SKM-1 treated with dmso at 0.1 percent for 144 hours (cell line): ENCODE data around the gene ATG2B.

Source experiments
- DNase-seq: peaks from one replicate; lab custom pipeline; 2025; ENCODE audit not compliant: unreplicated experiment; lab: John Stamatoyannopoulos, UW

Gene ATG2B

DNA sequence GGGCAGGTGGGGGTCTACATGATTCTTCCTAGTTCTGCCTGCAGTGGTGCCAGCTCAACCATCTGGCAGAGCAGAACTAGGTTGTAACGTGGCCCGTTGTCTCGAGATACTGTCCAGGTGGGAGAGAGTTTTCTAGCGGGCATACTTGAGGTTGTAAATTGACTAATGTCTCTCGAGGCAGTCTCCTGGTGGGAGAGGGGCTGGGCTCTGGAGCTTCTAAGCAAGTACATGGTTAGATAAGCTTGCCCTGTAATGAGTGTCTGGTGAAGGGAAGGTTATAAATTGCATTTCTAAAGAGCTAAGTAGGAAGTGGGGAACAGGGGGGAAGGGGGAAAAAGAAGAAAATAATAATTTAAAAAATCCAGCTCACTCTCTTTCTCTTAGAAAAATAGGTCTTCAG lies 89.0 kb downstream of the ATG2B start:
- DNase-seq = no peak

DNA sequence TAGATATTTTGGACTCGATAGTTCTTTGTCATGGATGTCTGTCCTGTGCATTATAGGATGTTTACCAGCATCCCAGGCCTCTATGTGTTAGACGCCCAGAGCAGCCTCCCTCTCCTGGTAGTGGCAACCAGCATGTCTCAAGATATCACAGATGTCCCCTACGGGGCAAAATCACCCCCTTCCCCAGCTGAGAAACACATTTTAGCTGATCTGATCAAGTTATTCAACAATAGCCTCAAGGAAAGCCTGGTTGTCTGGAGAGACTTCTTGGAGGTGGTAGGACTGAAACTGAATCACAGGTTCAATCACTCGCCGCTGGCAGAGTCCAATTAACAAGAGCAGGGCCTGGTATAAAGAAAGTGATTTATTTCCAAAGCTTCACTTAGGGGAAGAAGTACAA lies 89.5 kb downstream of the ATG2B start:
- DNase-seq = no peak

DNA sequence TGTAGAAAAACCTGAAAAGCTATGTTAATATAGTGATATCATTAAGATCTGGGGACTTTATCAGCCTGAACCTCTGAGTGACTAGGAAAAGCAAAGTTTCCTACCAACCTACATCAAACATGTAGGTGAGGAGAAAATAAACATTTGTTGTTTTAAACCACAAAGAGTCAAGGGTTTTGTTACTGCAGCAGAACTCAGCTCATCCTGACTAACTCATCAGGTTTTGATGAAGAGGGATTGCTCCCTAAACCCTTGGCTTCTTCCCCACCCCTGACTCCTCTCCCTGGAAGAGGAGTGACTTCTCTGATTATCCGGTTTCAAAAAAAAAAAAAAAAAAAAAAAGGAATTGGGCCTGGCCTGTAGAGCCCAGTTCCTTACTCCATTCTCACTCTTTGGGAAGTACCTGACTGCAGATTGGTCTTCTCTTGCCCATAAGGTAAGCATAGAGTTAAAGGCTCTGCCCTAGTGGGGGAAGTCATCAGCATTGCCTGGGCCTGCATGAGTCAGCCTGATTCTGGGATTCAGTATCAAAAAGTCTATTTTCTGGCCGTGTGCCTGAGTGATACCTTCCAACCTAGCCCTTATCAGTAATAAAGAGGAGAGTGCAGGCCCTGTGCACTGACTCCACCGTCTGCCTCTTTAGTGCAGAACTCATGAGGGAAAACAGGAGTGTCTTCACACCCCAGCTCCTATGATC lies 90.2 kb downstream of the ATG2B start:
- DNase-seq = no peak

DNA sequence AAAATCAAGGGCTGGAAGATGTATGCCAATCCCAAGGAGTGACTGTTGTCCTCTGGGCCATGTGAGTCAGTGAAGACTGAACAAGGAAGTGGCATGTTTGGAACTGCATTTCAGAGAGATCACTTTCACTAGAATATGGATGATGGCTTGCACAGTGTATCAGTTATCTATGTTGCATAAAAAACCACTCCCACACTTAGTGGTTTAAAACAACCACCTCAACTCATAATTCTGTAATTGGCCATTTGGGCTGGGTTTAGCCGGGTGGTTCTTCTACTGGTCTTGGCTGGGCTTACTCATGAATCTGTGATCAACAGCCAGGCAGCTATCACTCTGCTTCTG lies 91.7 kb downstream of the ATG2B start:
- no peak for DNase-seq

DNA sequence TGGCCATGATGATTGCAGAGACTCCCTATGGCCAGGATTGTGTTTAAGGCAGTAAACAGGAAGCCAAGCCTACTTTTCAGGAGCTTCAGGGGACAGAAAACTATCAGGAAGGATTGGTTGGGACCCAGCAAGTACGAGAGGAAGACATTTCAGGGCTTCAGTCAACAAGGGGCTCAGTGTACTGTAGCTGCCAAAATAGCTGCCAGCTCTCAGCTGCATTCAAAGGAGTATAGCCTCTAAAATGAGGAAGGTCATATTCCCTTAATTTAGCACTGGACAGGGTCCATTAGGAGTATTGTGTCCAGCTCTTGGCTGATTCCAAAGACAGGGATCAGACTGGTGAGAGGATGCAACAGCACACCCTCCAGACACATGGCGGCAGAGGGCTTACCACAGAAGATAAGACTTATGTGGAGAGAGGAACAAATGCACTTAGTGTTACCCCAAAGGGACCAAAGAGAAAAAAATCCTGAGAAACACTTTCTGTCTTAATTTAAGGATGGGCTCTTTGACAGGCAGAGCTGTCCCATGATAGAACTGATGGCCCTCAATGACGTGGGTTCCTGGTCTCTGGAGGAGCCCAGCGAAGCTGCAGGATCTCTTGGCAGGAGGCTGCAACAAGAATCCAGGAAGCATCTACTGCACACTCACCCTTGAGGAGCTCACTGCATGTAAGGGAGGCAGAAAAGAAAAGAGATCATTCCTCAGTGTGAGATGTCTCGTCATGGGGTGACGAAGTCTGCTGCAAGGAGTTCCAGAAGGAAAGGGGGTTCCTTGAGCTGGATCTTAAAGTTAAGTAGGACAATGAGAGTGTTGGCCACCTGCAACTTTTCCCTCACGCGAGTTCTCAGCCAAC lies 92.3 kb downstream of the ATG2B start:
- no peak for DNase-seq

DNA sequence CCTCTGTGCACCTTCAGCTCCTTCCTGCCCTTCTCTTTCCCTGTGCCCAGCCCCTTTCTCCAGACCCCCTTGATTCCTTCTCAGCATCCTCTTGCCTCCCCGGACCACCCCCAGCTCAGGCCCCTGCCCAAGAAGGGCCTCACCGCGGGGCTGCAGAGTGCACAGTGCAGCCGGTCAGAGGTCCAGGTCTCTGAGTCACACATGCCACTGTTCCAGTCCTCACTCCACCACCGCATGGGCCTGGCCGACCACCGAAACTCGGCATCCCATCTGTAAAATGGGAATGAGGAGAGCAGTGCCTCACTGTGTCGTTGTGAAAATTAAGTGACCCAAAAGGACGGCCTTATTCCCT lies 93.8 kb downstream of the ATG2B start:
- no peak for DNase-seq

DNA sequence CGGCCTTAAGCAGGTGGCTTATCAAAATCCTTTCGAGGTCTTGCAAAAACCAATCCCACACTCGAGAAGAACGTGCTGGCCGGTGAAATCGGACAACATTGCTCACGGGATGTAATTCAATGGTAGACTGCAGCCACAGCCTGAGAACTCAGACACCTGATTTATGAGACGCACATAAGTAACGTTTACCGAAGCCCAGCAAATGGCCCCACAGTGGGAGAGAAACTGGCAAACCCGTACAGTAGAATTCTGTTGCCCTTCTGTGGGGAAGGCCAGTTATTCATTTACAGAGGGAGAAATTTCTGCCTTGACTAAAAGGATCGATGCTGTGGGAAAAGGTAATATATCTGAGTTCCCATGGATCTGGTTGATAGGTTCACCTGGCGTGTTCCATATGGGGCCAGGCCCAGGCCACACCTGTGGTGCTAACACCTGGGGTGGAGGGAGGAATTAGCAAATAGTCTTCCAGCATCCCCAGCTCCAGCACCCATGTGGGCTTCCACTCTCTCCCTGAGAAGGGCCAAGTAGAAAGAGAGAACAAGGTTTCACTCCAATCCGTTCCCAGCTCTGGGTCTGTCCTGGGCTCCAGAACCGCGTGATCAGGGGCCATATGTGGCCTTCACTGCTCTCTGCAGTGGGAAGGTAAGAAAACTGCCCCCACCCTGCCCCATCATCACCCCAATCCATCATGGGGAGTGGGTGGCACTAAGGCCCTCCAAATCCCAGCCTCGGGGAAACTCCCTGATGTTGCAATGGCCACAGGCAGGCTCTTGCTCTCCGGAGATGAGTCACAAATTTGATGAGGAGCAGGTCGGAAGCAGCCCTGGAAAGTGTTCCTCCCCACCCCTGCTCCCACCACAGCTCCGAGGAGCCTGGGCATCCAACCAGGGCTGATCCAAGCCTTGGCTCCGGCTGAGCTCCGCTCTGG lies 94.4 kb downstream of the ATG2B start:
- DNase-seq = no peak

DNA sequence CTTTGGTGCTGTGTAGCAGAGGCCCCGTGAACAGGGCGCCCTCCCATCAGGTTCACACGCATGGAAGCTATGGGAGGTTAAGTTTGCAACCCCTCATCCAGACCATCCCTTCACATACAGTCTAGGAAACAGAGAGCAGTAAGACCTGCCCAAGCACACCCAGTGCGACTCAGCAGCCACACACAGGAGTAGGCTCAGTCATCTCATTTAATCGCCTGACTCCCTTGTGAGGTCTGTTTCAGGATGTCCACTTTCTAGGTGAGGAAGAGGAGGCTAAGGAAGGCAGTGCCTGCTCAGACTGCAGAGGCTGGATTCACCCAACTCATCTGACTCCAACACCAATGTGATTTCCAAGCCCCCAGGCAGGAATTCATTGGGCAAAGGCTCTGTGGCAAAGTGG lies 95.2 kb downstream of the ATG2B start:
- DNase-seq = no peak

DNA sequence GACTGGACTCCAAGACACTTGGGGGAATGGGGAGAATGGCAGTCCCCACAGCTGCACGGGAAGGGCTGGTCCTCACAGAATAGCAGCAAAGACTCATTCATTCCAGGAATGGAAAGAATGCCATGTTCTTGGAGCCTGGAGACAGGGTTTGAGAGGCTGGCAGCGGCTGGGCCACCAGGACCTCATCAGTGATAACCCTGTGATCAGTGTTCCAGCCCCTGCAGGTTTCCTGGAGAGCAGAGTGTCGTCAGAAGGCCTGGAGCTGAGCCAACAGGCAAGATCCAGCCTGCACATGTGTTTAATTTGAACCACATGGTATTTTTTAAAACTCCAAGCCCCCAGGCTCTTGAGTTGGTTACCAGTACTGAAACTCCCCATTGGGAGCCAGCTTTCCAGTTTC lies 95.8 kb downstream of the ATG2B start:
- no peak for DNase-seq

DNA sequence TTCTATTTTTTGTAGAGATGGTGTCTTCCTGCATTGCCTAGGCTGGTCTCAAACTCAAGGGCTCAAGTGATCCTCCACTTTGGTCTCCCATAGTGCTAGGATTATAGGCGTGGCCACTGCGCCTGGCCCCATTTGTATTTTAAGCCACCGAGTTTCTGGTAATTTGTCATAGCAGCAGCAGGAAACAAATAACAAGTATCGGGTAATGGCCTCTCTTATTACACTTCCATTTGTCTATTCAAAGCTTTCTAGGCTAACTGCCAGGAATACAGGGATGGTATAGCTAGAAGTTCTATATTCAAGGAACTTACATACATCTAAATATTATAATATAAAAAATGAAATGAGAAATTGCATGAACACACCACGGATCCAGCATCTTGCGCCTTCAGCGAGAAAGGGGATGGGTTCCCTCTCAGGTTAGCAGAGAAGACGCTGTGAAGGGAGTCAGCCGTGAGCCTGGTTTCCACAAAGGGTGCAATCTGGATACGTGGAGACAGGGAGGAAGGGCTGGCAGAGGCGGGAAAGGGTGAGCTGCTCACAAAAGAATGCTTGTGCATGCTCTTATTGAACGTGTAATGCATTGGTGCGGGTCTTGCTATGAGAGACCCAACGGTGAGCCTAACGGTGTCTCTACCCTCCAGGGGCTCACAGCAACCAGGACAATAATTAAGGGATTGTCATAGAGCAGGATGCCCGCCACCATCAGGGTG lies 97.6 kb downstream of the ATG2B start:
- no peak for DNase-seq

DNA sequence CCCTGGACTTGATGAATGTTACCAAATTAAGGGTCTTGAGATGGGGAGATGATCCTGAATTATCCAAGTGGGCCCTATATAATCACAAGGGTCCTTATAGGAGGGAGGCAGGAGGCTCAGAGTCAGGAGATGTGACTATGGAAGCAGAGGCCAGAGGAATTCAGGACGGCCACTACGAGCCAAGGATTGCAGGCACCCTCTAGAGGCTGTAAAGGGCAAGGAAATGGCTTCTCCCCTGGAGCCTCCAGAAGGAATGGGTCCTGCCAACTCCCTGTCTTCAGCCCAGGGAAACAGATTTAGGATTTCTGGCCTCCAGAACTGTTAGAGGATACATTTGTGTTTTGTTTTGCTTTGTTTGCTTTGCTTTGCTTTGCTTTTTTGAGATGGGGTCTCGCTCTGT lies 98.3 kb downstream of the ATG2B start:
- DNase-seq = no peak

DNA sequence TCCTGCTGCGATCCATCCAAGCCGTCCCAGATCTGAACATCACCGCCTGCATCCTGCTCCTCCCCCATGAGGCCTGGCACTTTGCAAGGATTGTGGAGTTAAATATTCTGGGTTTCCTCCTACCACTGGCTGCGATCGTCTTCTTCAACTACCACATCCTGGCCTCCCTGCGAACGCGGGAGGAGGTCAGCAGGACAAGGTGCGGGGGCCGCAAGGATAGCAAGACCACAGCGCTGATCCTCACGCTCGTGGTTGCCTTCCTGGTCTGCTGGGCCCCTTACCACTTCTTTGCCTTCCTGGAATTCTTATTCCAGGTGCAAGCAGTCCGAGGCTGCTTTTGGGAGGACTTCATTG lies 99.0 kb downstream of the ATG2B start:
- DNase-seq = no peak

DNA sequence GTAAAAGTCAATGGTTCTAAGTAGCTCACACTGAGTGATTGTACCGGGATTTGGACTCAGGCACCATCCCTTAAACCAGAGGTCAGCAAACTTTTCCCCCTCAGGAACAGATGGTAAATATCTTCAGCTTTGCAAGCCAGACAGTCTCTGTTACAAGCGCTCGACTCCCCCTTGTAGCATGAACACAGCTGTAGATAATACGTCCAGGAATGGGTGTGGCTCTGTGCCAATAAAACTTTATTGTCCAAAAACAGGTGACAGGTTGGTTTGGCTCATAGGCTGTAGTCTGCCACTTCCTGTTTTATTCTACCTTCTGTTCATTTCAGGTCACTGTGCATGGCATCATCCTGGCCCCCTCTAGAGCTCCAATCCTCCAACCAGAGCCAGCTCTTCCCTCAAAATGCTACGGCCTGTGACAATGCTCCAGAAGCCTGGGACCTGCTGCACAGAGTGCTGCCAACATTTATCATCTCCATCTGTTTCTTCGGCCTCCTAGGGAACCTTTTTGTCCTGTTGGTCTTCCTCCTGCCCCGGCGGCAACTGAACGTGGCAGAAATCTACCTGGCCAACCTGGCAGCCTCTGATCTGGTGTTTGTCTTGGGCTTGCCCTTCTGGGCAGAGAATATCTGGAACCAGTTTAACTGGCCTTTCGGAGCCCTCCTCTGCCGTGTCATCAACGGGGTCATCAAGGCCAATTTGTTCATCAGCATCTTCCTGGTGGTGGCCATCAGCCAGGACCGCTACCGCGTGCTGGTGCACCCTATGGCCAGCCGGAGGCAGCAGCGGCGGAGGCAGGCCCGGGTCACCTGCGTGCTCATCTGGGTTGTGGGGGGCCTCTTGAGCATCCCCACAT lies 99.6 kb downstream of the ATG2B start:
- DNase-seq = no peak

DNA sequence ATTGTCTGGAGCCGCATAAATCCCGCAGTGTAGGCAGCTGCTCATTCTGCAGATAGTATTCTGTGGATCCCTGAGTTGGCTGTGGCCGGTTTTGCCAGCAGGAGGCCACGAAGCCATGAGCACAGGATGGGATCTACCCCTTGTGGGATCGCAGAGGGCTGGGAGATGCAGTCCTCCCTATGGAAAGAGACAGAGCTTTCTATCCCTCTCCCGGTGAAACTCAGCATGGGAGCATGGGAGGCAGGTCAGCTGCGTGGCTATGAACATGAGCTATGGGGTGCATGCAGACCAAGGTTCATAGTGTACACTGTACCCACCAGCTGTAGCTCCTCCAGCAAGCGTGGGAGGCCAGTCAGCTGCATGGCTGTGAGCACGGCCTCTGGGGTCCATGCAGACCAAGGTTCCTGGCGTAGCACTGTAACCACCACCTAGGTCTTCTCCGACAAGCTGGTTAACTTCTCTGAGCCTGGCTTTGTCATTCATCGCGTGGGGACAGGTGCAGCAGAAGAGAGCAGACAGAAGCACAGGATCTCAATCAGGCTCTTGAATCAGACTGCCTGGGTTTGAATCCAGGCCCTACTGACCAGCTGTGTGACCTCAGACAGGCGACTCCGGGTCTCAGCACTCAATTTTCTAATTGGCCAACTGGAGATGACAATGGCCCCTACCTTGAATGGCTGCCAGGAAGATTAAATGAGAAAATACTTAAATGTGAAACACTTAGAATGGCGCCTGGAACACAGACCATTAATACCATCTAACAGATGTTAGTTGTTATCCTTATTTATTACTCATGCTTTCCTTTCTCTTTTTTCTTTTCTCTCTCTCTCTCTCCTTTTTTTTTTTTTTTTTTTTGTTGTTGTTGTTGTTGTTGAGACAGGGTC lies 101.1 kb downstream of the ATG2B start:
- DNase-seq = no peak

DNA sequence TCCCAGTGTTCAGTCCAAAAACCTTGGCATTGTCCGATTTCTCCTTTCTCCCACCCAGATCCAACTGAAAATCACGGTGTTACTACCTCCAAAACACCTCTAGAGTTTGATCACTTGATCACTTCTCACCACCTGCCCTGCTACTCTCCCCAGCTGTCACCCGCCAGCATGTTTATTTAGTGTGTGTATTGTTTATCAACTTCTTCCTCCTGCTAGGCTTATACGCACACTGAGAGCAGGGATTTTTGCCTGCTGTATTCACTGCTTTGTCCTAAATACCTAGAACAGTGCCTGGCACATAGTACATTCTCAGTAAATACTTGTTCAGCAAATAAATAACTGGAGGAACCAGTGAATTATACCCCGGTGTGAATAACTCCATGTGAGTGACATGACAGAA lies 102.1 kb downstream of the ATG2B start:
- no peak for DNase-seq

DNA sequence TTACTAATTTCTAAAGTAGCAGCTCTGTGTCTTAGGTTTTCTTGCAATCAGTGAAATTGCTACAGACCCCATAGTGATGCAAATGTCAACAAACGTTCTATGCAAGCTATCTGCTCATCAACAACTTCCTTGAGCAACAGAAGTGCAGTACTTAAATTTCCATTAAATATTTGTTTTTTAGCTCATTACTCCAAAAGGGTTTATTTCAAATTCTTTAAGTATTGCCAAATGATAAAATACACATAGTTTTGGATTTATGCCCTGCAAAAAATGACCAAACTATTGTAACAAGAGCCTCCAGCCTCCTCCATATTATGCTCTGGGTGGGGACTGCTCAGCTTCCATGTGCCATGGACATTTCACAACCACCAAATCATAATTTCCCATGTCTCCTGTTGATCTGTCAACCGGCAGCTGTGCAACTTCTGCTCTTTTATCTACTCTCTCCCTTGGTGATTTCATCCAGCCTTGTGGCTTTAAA lies 102.8 kb downstream of the ATG2B start:
- DNase-seq = no peak

DNA sequence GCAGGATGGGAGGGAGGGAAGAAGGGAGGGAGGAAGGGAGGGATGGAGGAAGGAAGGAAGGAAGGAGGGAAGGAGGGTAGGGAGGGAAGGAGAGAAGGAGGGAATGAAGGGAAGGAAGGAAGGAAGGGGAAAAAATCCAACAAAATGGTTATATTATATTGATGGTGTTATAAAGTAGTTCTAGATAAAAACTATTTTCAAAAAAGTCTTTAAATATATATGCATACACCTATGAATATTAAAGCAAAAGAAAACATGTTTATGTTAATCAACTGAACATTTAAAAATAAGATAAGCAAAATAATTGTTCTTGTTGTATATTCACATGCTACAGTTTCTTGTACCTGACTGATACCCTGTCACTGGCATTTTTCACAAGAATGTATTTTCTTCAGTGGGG lies 105.2 kb downstream of the ATG2B start:
- DNase-seq = no peak

DNA sequence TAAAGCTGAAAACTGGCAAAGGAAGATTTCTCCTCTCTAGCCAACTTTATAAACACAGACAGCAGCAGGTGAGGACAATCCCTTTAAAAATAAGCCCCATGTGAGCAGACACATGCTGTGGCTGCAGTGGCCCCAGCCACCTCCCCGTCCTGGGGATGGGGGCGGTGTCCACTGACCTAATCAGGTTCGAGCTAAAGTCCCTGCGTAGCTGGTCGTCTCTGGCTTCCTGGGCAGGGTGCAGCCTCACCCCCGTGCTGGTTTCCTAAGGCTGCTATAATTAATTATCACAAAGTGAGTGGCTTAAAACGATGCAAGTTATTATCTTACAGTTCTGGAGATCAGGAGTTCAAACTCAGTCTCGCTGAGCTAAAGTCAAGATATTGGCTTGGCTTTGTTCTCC lies 106.1 kb downstream of the ATG2B start:
- DNase-seq = no peak

DNA sequence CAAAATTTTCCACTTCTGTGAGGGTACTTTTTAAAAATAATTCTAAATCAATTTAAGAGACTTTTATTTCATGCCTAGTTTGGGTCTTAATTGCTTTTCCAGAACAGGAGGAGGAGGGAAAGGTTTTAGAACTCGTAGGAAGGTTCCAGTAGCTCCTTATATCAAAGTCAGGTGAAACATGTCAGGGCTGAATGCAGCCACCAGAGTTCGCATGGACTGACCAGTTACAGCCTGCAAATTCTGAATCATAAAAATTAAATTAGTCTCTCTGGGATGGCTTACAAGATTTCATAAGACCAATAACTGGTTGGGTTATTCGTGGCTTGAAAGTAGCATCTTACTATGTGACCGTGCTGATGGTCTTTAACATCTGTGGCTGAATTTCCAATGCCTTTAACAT lies 106.7 kb downstream of the ATG2B start:
- DNase-seq = no peak
